Loucy (cell line): ENCODE results near the gene APOL2.
A peak's percentile ranks its signal among the peaks of the same experiment; 100 is the strongest.

ENCODE experiments used
- H2AFZ ChIP-seq: fragments of 200-600 bp; sonication (generic); 2 replicates; pipeline ENCODE4 v1.6.0; 2016; ENCODE audit warnings: antibody characterized with exemption, mild to moderate bottlenecking, low read length, moderate library complexity
- H3F3A ChIP-seq: fragments of 200-600 bp; 2 replicates; pipeline ENCODE4 v1.6.0; 2016; ENCODE audit warnings: antibody characterized with exemption, low read depth, mild to moderate bottlenecking
- H3K27me3 ChIP-seq: fragments of 200-600 bp; sonication (generic); 2 replicates; pipeline ENCODE4 v1.6.1; 2014; ENCODE audit warnings: low read length, mild to moderate bottlenecking; ENCODE audit not compliant: insufficient read depth, poor library complexity, severe bottlenecking
- H3K36me3 ChIP-seq: fragments of 200-600 bp; sonication (generic); 2 replicates; pipeline ENCODE4 v1.6.1; 2016; ENCODE audit warnings: low read length; ENCODE audit not compliant: insufficient read depth
- H3K4me1 ChIP-seq: fragments of 200-600 bp; sonication (generic); 2 replicates; pipeline ENCODE4 v1.5.1; 2014; ENCODE audit warnings: low read length, mild to moderate bottlenecking; ENCODE audit not compliant: insufficient read depth, poor library complexity, severe bottlenecking
- H3K4me2 ChIP-seq: fragments of 200-600 bp; sonication (generic); 2 replicates; pipeline ENCODE4 v1.6.0; 2014; ENCODE audit warnings: antibody characterized with exemption, low read length, low read depth, mild to moderate bottlenecking; ENCODE audit not compliant: poor library complexity, severe bottlenecking
- H3K4me3 ChIP-seq: fragments of 200-600 bp; sonication (generic); 2 replicates; pipeline ENCODE4 v1.5.1; 2014; ENCODE audit warnings: low read length, mild to moderate bottlenecking, mixed read lengths; ENCODE audit not compliant: poor library complexity, severe bottlenecking
- H3K79me2 ChIP-seq: fragments of 200-600 bp; sonication (generic); 2 replicates; pipeline ENCODE4 v1.6.1; 2014; ENCODE audit warnings: low read length; ENCODE audit not compliant: insufficient read depth
- H3K9ac ChIP-seq: fragments of 200-600 bp; sonication (generic); 2 replicates; pipeline ENCODE4 v1.6.0; 2014; ENCODE audit warnings: mild to moderate bottlenecking, low read depth, low read length, moderate library complexity; ENCODE audit not compliant: poor library complexity, severe bottlenecking
- H3K9me2 ChIP-seq: fragments of 200-600 bp; sonication (generic); replicated peaks from 2 replicates; pipeline ENCODE4 v1.6.1; 2016; ENCODE audit warnings: low read depth, low read length, mixed read lengths
- H3K9me3 ChIP-seq: fragments of 200-600 bp; sonication (generic); 2 replicates; pipeline ENCODE4 v1.6.1; 2014; ENCODE audit warnings: mild to moderate bottlenecking, antibody characterized with exemption, low read length, low read depth; ENCODE audit not compliant: insufficient read depth
- H4K20me1 ChIP-seq: fragments of 200-600 bp; sonication (generic); 2 replicates; pipeline ENCODE4 v1.6.0; 2014; ENCODE audit warnings: antibody characterized with exemption, low read length, mild to moderate bottlenecking; ENCODE audit not compliant: insufficient read depth, poor library complexity, severe bottlenecking
- EZH2phosphoT487 ChIP-seq: fragments of 200-600 bp; IDR thresholded peaks from 2 replicates; pipeline ENCODE4 v1.6.1; 2018; ENCODE audit warnings: antibody characterized with exemption, mild to moderate bottlenecking, moderate library complexity, borderline replicate concordance
- TF ChIP-seq, protein P1 (sequence below): fragments of 200-600 bp; sonication (generic); conservative IDR thresholded peaks from 2 replicates; pipeline ENCODE4 v1.5.1; 2014; ENCODE audit warnings: mild to moderate bottlenecking, antibody characterized with exemption, low read length

Gene APOL2

DNA sequence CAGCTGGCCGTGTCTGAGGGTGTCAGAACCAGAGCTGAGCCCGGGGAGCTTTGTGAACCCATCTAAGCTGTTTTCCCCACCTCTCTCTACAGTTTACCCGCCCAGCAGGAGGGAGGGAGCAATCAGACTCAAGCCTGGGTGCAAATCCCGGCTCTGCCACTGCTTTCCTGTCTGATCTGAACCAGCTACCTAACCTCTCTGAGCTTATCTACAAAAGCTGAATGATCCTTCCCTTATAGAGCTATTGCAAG, 252 bp downstream of the APOL2 start:
- Histone ChIP-seq H3K79me2 (peaks cover 33% of the 10 kb centered on the region), H2AFZ (peak overlapping the region; percentile 95), H3K4me2 (peak overlapping the region; percentile 88), H3K36me3 (no peaks in the 10 kb centered on the region), H3K9ac (peak overlapping the region; percentile 88), H4K20me1 (no peaks in the 10 kb centered on the region), H3K4me3 (peak overlapping the region; percentile 85), H3K9me2 (no peaks in the 10 kb centered on the region), H3F3A (no peaks in the 10 kb centered on the region), H3K4me1 (peaks cover 47% of the 10 kb centered on the region), H3K9me3 (no peaks in the 10 kb centered on the region), H3K27me3 (no peaks in the 10 kb centered on the region)
- TF ChIP-seq, protein P1, sequence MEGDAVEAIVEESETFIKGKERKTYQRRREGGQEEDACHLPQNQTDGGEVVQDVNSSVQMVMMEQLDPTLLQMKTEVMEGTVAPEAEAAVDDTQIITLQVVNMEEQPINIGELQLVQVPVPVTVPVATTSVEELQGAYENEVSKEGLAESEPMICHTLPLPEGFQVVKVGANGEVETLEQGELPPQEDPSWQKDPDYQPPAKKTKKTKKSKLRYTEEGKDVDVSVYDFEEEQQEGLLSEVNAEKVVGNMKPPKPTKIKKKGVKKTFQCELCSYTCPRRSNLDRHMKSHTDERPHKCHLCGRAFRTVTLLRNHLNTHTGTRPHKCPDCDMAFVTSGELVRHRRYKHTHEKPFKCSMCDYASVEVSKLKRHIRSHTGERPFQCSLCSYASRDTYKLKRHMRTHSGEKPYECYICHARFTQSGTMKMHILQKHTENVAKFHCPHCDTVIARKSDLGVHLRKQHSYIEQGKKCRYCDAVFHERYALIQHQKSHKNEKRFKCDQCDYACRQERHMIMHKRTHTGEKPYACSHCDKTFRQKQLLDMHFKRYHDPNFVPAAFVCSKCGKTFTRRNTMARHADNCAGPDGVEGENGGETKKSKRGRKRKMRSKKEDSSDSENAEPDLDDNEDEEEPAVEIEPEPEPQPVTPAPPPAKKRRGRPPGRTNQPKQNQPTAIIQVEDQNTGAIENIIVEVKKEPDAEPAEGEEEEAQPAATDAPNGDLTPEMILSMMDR: no peak
- TF ChIP-seq EZH2phosphoT487: no peak

DNA sequence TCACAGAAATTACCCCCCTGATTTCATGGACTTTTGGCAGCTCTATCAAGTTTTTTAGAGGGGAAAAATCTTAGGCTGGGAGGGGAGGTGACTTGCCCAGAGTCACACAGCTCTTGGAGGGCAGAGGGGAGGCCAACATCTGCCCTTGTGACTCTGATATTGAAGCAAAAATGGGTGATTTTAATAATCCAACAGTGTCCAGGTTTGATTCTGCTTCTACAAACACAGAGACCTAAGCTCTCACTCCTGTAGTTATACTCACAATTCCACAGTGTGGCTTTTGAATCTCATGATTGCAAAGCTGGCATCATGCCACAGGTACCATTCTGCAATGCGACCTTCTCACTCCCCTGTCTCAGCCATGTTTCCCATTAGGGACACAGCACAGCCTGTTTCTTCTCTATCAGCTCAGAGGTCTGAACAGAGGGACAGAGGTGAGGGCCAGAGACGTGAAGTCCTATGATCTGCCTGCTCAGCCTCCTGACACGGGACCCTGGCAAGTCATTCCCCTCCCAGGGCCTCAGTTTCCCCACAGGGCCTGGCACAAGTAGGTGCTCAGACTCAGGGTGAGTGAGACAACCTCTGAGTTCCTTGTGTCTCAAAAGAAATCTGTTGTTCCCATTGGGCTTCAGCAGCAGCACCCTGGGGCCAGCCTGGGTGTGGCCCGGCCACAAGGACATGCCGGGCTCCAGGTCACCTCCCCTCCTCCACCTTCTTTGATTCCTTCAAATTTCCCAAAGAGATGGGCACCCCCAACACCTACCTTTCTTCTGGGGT, 766 bp downstream of the APOL2 start:
- H3K9ac ChIP-seq: peak overlapping the region; percentile 88
- TF ChIP-seq, protein P1: no peak
- TF ChIP-seq EZH2phosphoT487: no peak
- peaks cover 33% of the 10 kb centered on the region for H3K79me2 ChIP-seq
- no peaks in the 10 kb centered on the region for H3K27me3 ChIP-seq
- peak overlapping the region; percentile 95; the same call in 1 of the 2 replicates for H2AFZ ChIP-seq
- peak overlapping the region; percentile 85 for H3K4me3 ChIP-seq
- no peaks in the 10 kb centered on the region for H3K9me2 ChIP-seq
- H3K9me3 ChIP-seq: no peaks in the 10 kb centered on the region
- H3K4me1 ChIP-seq: peaks cover 47% of the 10 kb centered on the region
- peak overlapping the region; percentile 88 for H3K4me2 ChIP-seq
- no peaks in the 10 kb centered on the region for H4K20me1 ChIP-seq
- H3K36me3 ChIP-seq: no peaks in the 10 kb centered on the region
- H3F3A ChIP-seq: no peaks in the 10 kb centered on the region

DNA sequence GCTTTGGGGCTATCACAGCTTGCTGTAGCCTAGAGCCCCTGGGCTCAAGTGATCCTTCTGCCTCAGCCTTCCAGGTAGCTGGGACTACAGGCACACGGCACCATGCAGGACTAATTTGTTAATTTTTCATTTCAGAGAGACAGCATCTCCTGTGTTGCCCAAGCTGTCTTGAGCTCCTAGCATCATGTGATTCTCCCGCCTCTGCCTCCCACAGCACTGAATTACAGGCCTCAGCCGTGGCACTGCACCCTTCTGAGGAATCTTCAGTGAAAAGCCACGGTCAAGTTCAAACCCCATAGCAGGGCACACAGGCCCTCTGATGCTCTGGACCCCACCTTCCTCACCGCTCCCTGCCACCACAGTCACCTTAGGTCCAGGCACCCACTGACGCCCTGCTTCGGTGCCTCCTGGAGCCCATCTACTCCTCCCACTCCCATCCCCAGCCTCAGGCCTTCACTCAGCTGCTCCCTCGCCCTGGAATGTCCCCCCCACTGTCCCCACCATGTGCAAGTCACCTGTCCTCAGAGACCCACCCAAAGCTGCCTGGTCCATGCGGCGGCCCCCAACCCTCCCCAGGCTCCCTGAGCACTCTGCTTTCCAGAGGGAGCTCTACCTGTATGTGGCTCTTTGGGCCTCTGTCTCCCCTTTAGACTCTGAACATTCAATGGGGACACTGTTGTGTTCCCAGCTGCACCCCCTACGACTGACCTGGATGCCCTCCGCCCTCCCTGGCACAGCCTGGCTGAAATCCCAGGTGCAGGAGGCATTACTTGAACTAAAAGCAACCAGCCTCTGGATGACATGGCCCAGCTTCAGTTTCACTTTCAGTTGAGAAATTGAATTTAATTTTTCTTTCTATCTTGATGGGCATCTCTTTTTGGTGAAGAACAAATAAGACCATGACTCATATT, 1.6 kb downstream of the APOL2 start:
- H3F3A ChIP-seq: no peaks in the 10 kb centered on the region
- H3K4me1 ChIP-seq: peaks cover 47% of the 10 kb centered on the region
- no peaks in the 10 kb centered on the region for H3K9me3 ChIP-seq
- no peaks in the 10 kb centered on the region for H4K20me1 ChIP-seq
- H3K4me3 ChIP-seq: peak overlapping the region; percentile 85
- H3K79me2 ChIP-seq: peaks cover 33% of the 10 kb centered on the region
- H2AFZ ChIP-seq: no peak overlapping the region
- peak overlapping the region; percentile 88 for H3K9ac ChIP-seq
- H3K36me3 ChIP-seq: no peaks in the 10 kb centered on the region
- H3K4me2 ChIP-seq: peak overlapping the region; percentile 88
- H3K9me2 ChIP-seq: no peaks in the 10 kb centered on the region
- no peaks in the 10 kb centered on the region for H3K27me3 ChIP-seq
- TF ChIP-seq, protein P1: no peak
- no peak for TF ChIP-seq EZH2phosphoT487
